Stimulated activated CD4-positive, alpha-beta T cell treated with anti-CD3 and anti-CD28 coated beads, Interleukin-4, amount 100 ng/mL, for 1 hour (primary cell): ENCODE results near the gene ACCSL.

Experiments
- DNase-seq: peaks from one replicate; pipeline ENCODE4 v3.0.0-alpha.2; 2020

Gene ACCSL

GRCh38 chr11:44104481-44105294 is 56.9 kb downstream of the ACCSL start:
- no peak for DNase-seq

- DNase-seq: no peak
Measured at GRCh38 chr11:44108260-44108659, 60.5 kb downstream of the ACCSL start.
